Smooth muscle cell (in vitro differentiated cells): Measurements from ENCODE around the gene WWOX. TPM values are rescaled to one million over a fixed set of nuclear protein-coding genes. Genes with fewer than 3 reads are reported as not detected.

Source experiments
- DNase-seq: peaks from one replicate; lab custom pipeline; 2025; ENCODE audit not compliant: unreplicated experiment; lab: John Stamatoyannopoulos, UW
- H2AFZ ChIP-seq: fragments of 200-600 bp; sonication (generic); 2 replicates; pipeline ENCODE4 v1.6.0; 2016; ENCODE audit warnings: antibody characterized with exemption, low read depth, mild to moderate bottlenecking
- H3F3A ChIP-seq: fragments of 200-600 bp; sonication (generic); 2 replicates; pipeline ENCODE4 v1.6.0; 2017; ENCODE audit warnings: antibody characterized with exemption, low read depth
- H3K27ac ChIP-seq: fragments of 200-600 bp; sonication (generic); 2 replicates; pipeline ENCODE4 v1.5.1; 2016; ENCODE audit warnings: low read depth, mild to moderate bottlenecking
- H3K27me3 ChIP-seq: fragments of 200-600 bp; sonication (generic); 2 replicates; pipeline ENCODE4 v1.6.1; 2016; ENCODE audit warnings: low read depth, mild to moderate bottlenecking
- H3K36me3 ChIP-seq: fragments of 200-600 bp; sonication (generic); 2 replicates; pipeline ENCODE4 v1.5.1; 2016; ENCODE audit warnings: low read depth
- H3K4me1 ChIP-seq: fragments of 200-600 bp; sonication (generic); 2 replicates; pipeline ENCODE4 v1.5.1; 2016; ENCODE audit warnings: low read depth
- H3K4me2 ChIP-seq: fragments of 200-600 bp; sonication (generic); 2 replicates; pipeline ENCODE4 v1.6.0; 2016; ENCODE audit warnings: mild to moderate bottlenecking
- H3K4me3 ChIP-seq: fragments of 200-600 bp; sonication (generic); 2 replicates; pipeline ENCODE4 v1.5.1; 2016; ENCODE audit warnings: mild to moderate bottlenecking
- H3K79me2 ChIP-seq: fragments of 200-600 bp; sonication (generic); 2 replicates; pipeline ENCODE4 v1.6.0; 2016; ENCODE audit warnings: low read depth, mild to moderate bottlenecking
- H3K9ac ChIP-seq: fragments of 200-600 bp; sonication (generic); 2 replicates; pipeline ENCODE4 v1.6.0; 2016; ENCODE audit warnings: low read depth
- H3K9me3 ChIP-seq: fragments of 200-600 bp; sonication (generic); replicated peaks from 2 replicates; pipeline ENCODE4 v1.5.1; 2016; ENCODE audit warnings: low read depth
- H4K20me1 ChIP-seq: fragments of 200-600 bp; sonication (generic); 2 replicates; pipeline ENCODE4 v1.6.0; 2016; ENCODE audit warnings: low read depth
- CTCF ChIP-seq: fragments of 200-600 bp; sonication (generic); IDR thresholded peaks from 2 replicates; pipeline ENCODE4 v1.5.1; 2017; ENCODE audit warnings: borderline replicate concordance, mild to moderate bottlenecking, antibody characterized with exemption; ENCODE audit not compliant: insufficient read depth, poor library complexity, severe bottlenecking
- WGBS: methylation state at CpG from one replicate; pipeline ENCODE4 v1.1.7; 2016; ENCODE audit warnings: low lambda C conversion rate; 5-methylcytosine and 5-hydroxymethylcytosine counted together
- polyA plus RNA-seq: library from polyadenylated mRNA; unstranded; fragments of >200 nt; fragmentation: Nextera tagmentation; extraction: Ambion mirVana; gene quantifications from 2 replicates; pipeline ENCODE4 v1.2.1, GENCODE V29; 2016
- total RNA-seq: library from RNA; depleted of rRNA; stranded (reverse); fragments of >200 nt; gene quantifications from 2 replicates; pipeline ENCODE4 v1.2.3, GENCODE V29; 2014

Gene WWOX
- total and polyA plus RNA-seq, 2 experiments from 2014 or later, result 7.5 to 14.0 TPM

DNA sequence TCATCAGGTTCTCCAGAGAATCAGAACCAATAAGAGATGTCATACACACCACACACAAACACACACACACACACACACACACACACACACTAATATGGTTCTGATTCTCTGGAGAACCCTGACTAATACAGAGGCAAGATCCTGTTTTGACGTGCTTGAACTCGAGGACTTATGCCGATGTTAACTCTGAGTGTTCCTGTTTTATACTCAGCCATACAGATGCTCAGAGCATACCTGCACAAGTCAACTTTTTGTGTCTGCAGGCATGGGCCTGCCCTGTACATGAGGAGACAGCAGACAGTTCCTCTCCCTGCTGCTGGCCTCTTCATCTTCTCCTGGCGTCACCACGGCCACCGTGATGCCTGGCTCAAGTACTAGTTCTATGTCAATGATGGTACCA, 635.9 kb downstream of the WWOX start:
- no peak for TF ChIP-seq CTCF
- H4K20me1 ChIP-seq, result no peaks in the 10 kb centered on the region
- no peaks in the 10 kb centered on the region for H3K36me3 ChIP-seq
- H3K4me1 ChIP-seq, result no peaks in the 10 kb centered on the region
- no peak overlapping the region for H3K4me3 ChIP-seq
- H3K27ac ChIP-seq, result no peak overlapping the region
- no peak overlapping the region for H3K4me2 ChIP-seq
- no peak overlapping the region for H2AFZ ChIP-seq
- no peaks in the 10 kb centered on the region for H3K27me3 ChIP-seq
- H3K79me2 ChIP-seq, result no peaks in the 10 kb centered on the region
- H3F3A ChIP-seq, result no peaks in the 10 kb centered on the region
- H3K9ac ChIP-seq, result no peak overlapping the region
- no peaks in the 10 kb centered on the region for H3K9me3 ChIP-seq
- DNase-seq, result no peak
- 92% methylated on average over 6 of the region's 6 CpGs for WGBS

DNA sequence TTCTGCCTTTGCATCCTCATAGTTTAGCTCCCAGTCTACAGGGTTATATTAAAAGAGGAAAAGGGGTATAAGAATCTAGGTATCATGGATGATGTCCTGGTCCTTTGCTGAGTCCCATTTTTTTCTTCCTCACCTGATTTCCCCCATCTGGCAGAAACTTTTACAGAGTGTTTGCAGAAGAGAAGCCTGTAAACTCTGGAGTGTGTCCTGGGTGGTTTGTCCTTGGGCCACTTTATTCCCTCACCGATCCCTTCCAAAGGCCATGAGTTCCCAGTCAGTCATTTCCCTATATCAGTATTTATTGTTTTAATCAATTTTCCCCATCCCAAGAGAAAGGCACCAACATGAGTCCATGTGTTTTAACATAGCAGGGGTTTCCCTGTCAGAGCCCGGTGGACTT, 638.2 kb downstream of the WWOX start:
- 90% methylated on average over 2 of the region's 2 CpGs for WGBS
- H3K4me1 ChIP-seq, result no peaks in the 10 kb centered on the region
- no peaks in the 10 kb centered on the region for H3K79me2 ChIP-seq
- no peak overlapping the region for H2AFZ ChIP-seq
- no peak overlapping the region for H3K27ac ChIP-seq
- no peak for DNase-seq
- no peaks in the 10 kb centered on the region for H3K36me3 ChIP-seq
- no peaks in the 10 kb centered on the region for H3F3A ChIP-seq
- H3K4me2 ChIP-seq, result no peak overlapping the region
- H3K9ac ChIP-seq, result no peak overlapping the region
- no peaks in the 10 kb centered on the region for H3K9me3 ChIP-seq
- TF ChIP-seq CTCF, result no peak
- no peaks in the 10 kb centered on the region for H3K27me3 ChIP-seq
- H4K20me1 ChIP-seq, result no peaks in the 10 kb centered on the region
- no peak overlapping the region for H3K4me3 ChIP-seq

- Histone ChIP-seq H3K4me1 (no peaks in the 10 kb centered on the region), H3K4me3 (no peak overlapping the region), H3K79me2 (no peaks in the 10 kb centered on the region), H4K20me1 (no peaks in the 10 kb centered on the region), H3F3A (no peaks in the 10 kb centered on the region), H3K27me3 (no peaks in the 10 kb centered on the region), H3K9ac (no peak overlapping the region), H2AFZ (no peak overlapping the region), H3K4me2 (no peak overlapping the region), H3K36me3 (no peaks in the 10 kb centered on the region), H3K9me3 (no peaks in the 10 kb centered on the region), H3K27ac (no peak overlapping the region)
- TF ChIP-seq CTCF, result no peak
- DNase-seq, result no peak
- 97% methylated on average over 5 of the region's 5 CpGs for WGBS
Observed at GRCh38 chr16:78738557-78738956, 639.1 kb downstream of the WWOX start.

DNA sequence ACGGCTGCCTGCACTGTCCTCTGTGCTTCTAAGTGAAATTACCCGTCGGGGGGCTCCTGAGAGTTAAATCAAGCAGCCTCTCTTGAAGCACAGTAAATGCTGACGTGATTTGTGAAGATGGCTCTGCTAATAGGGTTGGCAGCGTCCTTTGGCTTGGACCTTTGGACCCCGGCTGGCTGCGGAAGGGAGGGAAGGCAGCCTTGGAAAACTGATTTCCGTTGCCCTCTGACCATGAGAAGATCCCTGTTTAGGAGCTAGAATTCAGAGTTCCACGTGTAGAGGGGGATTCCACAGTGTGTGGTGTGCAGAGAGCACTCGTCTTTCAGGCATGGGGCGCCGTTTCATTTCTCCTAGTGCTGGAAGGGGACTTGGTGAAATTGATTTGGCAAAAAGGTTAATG, 640.8 kb downstream of the WWOX start:
- H3K36me3 ChIP-seq, result no peaks in the 10 kb centered on the region
- DNase-seq, result no peak
- no peaks in the 10 kb centered on the region for H3K79me2 ChIP-seq
- 94% methylated on average over 12 of the region's 12 CpGs for WGBS
- H4K20me1 ChIP-seq, result no peaks in the 10 kb centered on the region
- H3K9me3 ChIP-seq, result no peaks in the 10 kb centered on the region
- TF ChIP-seq CTCF, result no peak
- no peaks in the 10 kb centered on the region for H3F3A ChIP-seq
- no peaks in the 10 kb centered on the region for H3K4me1 ChIP-seq
- no peak overlapping the region for H3K4me2 ChIP-seq
- no peaks in the 10 kb centered on the region for H3K27me3 ChIP-seq
- H3K27ac ChIP-seq, result no peak overlapping the region
- no peak overlapping the region for H3K4me3 ChIP-seq
- H3K9ac ChIP-seq, result no peak overlapping the region
- no peak overlapping the region for H2AFZ ChIP-seq
